Measurements from ENCODE around the gene ADCK1.

The ADCK1 gene, protein sequence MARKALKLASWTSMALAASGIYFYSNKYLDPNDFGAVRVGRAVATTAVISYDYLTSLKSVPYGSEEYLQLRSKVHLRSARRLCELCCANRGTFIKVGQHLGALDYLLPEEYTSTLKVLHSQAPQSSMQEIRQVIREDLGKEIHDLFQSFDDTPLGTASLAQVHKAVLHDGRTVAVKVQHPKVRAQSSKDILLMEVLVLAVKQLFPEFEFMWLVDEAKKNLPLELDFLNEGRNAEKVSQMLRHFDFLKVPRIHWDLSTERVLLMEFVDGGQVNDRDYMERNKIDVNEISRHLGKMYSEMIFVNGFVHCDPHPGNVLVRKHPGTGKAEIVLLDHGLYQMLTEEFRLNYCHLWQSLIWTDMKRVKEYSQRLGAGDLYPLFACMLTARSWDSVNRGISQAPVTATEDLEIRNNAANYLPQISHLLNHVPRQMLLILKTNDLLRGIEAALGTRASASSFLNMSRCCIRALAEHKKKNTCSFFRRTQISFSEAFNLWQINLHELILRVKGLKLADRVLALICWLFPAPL

DNA sequence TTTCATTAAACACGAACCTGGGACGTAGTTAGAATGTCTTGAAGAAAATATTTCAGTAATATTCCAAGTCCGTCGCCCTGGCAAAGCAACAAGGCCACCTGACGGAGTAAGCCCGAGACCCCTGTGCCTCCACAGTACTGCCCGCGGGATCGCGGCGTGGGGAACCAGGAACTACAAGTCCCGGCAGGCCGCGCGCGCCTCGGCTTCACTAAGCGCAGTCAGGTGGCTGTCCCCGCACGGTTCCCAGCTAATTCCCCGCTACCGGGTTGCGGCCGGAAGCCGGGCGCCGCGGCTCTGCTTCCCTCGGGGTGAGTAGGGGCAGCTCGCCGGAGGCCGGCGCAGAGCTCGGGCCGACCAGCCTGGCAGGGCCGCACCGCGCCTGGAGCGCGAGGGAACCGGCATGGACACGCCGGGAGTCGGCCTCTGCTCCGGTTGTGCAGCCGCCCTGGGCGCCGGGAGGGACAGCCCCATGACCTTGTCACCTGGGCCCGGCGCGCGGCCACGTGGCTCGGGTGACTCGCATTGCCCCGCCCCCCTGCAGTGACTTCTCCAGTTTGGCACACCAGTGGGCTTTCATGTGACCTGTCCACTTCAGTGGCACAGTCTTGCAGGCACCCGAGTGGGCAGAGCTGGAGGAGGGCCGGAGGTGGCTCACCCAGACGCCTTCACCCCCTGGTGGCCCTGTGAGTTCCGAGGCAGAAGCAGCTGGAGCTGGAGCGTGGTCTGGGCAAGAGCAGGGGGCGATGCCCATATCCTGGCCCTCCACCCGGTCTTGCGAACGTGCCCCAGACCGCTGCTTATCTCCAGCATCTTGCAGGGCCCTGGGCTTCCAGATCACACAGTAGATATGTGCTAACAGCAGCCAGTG lies at the start of gene ADCK1:
Gene ADCK1 (plus strand): TSS at position 247 of the 868 bp plus-strand sequence. CDS start 18,870 bp downstream, outside the sequence.
- peak; percentile 90 for TF ChIP-seq GATA3 (IDR thresholded peaks at IDR 0.05; ENCODE audit: low read depth, low read length)
- TF ChIP-seq GATA2 (IDR thresholded peaks at IDR 0.05; ENCODE audit: low read depth, low read length) = peak; percentile 99

DNA sequence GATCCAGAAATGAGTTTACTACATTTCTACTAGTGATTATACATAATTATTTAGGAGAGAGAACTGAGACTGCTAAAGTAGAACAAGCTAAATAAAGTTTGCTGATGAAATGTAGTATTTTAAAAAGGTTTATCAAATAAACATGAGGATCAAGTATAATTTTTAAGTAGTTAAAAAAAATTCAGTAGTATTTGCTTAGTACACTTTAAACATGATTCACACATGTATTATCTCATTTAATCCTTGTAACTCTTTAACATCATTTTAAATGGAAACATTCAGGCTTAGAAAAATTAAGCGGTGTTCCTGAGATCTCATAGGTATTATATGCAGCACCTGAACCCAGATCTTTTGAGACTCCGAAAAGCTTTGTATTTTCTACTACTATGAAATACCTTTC lies 47.6 kb upstream of the ADCK1 start:
- TF ChIP-seq GATA2 (IDR thresholded peaks at IDR 0.05; ENCODE audit: low read depth, low read length) = no peak

DNA sequence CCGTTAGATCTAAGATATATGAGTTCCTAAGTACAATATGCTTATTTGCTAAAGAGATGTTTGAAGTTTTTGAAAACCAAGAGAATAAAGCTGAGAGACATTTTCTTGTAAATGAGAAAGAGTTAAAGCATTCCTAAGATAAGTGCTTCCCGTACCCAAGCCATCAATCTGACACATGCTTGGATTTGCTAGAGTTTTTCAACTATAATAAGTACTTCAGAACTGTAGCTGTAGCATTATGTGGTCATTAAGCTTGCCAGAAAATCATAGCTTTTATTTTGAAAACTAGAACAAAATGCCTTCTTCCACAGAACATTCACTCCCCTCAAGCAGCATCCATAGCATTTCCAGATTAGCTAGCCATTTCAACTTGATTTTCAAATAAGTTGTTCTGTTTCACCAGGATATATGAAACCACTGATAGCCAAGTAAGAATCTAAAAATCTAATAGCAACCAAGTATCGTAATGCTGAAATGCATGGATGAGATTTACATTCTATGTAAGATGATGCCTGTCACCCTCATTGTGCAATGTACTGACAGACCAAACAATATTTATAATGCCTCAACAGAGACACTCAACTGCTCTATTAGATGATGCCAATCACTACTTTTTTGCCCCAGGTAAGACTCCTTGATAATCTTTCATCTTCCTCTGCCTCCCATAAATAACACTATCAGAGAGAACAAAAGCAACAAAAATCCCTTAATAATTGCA lies 47.0 kb upstream of the ADCK1 start:
- no peak for TF ChIP-seq GATA3 (IDR thresholded peaks at IDR 0.05; ENCODE audit: low read depth, low read length)
- no peak for TF ChIP-seq GATA2 (IDR thresholded peaks at IDR 0.05; ENCODE audit: low read depth, low read length)

DNA sequence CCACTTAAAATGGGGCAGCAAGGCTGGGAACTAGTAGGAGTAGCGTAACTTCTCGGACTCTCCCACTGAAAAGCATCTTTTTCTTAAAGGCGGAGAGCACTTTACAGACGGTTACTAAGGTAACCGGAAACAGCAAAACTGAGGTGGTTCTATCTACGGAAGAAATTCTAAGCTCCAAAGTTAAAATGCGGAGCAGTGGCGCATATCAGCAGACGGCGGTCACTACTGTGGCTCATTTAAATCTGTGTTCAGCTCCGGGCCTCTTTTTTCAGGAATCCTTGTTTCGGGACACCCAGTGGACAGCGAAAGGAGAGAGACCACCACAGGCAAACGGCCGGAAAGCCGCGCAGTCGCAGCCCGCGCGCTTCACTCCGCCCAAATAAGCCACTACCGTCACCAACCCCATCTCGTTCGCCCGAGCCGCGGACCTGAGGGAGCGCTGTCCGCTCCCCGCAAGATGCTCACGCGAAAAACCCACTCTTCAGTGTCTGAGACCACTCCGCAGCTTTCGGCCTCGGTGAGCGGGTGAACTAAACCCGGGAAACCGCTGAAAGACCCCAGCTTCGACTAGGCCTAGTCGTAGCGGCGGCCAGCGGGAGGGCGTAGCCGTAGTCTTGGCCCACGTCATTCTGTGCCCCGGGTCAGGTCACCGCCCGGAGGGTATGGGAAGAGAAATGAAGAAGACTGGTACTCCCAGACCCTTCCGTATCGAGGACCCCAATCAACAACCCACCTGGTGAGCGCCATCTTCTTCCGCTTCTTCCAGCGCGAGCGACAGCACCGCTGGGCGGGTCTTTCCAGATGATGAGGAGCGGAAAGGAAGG lies 39.3 kb upstream of the ADCK1 start, which contains the start of gene SNW1:
Gene SNW1 (minus strand): TSS at position 776 of the 824 bp plus-strand sequence. CDS start 29 bp downstream, at position 747.
- TF ChIP-seq GATA2 (IDR thresholded peaks at IDR 0.05; ENCODE audit: low read depth, low read length) = no peak; the same call in 1 of the 2 replicates
- no peak for TF ChIP-seq GATA3 (IDR thresholded peaks at IDR 0.05; ENCODE audit: low read depth, low read length)

DNA sequence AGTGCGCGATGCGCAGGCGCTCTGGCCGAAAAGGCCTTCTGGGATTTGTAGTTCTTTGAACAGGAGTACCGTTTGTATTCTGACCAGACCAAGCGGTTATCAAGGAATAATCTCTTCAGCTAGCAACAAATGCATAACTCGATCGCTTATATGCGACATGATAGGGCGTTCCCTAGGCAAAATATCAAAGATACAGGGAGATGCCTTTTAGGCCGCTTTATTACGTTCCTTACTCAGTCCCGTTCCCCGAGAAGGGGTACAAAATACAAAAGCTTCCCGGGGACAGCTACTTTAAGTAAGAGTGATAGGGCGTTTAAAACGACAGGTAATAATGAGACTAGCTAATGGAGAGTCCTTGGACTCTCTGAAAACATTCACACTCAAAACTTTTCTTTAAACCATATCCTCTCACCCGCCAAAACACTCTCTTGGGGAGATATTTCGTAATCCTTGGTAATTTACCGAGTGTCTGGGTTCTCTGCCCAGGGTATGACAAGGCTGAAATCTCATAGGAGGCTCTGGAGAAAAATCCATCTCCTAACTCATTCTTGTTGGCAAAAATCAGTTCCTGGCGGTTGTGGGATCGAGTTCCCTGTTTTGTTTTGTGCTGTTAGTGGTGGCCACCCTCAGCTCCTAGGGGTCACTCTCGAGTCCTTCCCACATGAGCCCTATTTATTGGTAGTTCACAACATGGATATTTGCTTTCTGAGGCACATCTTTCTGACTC lies 38.5 kb upstream of the ADCK1 start:
- peak; percentile 67; the same call in 1 of the 2 replicates for TF ChIP-seq GATA2 (IDR thresholded peaks at IDR 0.05; ENCODE audit: low read depth, low read length)
- TF ChIP-seq GATA3 (IDR thresholded peaks at IDR 0.05; ENCODE audit: low read depth, low read length) = no peak

DNA sequence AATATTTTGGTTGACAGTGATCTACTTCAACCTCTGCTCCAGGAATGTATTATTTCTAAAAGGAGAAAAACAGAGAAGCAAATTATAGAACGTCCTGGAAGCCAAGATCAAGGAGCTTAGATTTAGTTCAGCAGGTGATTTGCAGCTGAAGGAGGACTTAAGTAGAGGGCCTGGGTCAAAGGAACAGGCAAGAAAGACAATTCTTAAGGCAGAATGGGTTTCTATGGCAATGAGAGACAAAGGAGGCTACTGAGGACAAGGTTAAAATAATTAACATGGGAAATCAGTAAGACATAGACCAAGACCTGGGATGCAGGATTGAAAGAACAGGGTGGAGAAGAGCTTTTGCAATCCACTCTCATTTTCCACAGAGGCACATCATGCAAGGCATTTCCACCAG lies 36.6 kb upstream of the ADCK1 start:
- TF ChIP-seq GATA3 (IDR thresholded peaks at IDR 0.05; ENCODE audit: low read depth, low read length) (no peak), GATA2 (IDR thresholded peaks at IDR 0.05; ENCODE audit: low read depth, low read length) (no peak)

DNA sequence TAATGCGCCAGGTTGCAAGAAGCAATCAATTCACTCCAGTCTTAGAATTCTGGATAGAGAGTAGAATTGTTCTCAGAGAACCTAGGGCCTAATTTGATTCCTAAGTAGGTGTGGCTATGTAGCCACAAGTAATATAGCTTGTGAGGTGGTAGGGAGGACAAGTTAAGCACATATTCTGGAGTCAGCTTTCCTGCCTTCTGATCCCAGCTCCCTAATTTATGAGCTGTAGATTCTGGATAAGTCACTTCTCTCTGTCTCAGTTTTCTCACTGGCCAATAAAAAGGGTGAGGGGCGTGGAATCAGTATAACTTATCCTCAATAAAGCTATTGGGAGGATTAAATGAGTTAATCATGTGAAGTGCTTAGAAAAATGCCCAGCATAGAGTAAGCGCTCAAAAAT lies 35.9 kb upstream of the ADCK1 start:
- no peak for TF ChIP-seq GATA2 (IDR thresholded peaks at IDR 0.05; ENCODE audit: low read depth, low read length)
- TF ChIP-seq GATA3 (IDR thresholded peaks at IDR 0.05; ENCODE audit: low read depth, low read length) = no peak

DNA sequence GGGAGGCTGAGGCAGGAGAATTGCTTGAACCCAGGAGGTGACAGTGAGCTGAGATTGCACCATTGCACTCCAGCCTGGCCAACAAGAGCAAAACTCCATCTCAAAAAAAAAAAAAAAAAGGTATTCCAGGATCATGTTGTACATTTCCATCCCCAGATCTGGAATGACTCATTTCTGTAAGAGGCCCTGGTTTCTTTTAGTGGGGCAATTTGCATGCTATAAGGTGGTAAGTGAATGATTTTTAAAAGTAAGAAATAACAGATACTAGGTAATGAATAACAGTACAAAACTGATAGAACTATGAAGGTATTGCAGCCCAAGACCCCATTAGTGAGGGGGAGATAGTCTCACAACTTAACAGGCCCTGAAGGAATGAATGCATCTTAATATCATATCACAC lies 17.7 kb upstream of the ADCK1 start:
- TF ChIP-seq GATA2 (IDR thresholded peaks at IDR 0.05; ENCODE audit: low read depth, low read length) (no peak), GATA3 (IDR thresholded peaks at IDR 0.05; ENCODE audit: low read depth, low read length) (no peak)

DNA sequence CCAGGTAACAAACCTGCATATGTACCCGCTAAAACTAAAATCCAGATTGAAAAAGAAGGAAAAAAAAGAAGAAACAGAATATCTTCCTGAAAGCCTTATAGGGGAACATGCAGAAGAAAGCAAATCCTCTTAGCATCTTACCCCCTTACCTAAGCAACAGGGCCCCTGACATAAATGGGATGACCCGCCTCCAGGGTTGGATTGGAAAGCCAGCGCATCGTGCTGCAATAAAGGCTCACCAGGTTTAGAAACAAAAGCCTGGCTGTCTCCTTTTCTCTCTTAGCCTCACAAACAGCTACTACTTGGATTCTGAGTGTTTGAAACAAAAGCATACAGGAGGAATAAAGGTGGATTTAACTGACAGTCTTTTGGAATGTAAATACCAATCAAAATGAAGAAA lies 13.8 kb upstream of the ADCK1 start:
- no peak for TF ChIP-seq GATA3 (IDR thresholded peaks at IDR 0.05; ENCODE audit: low read depth, low read length)

DNA sequence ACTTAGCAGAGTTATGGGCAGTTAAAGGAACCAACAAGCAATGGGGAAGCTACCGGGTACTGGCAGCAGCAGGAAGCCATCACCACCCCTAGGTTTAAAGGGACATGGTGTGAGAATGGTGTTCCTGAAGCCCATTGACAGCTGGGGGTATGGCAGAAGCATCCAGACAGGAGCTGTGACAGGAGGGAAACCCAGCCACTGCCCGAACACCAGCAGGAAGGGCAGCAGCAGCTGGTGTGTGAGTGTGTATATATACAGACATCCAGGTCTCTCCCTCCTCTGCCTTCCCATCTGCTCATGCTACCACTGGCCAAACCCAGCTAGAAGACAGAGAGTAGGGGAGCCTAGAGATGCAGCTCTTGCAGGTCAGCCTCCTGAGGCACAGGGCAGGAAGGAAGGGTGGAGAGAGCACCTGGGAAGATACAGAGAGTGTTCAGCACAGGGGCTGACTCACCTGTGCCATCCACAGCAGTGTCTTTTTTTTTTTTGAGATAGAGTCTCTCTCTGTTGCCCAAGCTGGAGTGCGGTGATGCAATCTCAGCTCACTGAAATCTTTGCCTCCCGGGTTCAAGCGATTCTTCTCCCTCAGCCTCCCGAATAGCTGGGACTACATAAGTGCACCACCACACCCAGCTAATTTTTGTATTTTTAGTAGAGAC lies 9.2 kb upstream of the ADCK1 start:
- TF ChIP-seq GATA2 (IDR thresholded peaks at IDR 0.05; ENCODE audit: low read depth, low read length) = no peak

DNA sequence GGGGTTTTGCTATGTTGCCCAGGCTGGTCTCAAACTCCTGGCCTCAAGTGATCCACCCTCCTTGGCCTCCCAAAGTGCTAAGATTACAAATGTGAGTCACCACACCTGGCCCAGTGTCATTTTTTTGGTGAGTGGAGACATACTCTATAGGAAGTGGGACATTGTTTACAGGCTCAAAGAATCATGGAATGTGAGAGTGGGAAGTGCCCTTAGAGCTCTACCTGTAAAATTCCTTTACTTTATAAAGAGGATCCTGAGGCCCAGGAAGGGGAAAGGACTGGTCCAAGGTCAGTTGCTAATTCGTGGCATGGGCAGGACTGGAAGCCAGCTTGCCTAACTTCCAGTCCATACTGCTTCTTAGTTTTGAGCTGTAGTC lies 8.7 kb upstream of the ADCK1 start:
- TF ChIP-seq GATA2 (IDR thresholded peaks at IDR 0.05; ENCODE audit: low read depth, low read length) (no peak), GATA3 (IDR thresholded peaks at IDR 0.05; ENCODE audit: low read depth, low read length) (no peak)

DNA sequence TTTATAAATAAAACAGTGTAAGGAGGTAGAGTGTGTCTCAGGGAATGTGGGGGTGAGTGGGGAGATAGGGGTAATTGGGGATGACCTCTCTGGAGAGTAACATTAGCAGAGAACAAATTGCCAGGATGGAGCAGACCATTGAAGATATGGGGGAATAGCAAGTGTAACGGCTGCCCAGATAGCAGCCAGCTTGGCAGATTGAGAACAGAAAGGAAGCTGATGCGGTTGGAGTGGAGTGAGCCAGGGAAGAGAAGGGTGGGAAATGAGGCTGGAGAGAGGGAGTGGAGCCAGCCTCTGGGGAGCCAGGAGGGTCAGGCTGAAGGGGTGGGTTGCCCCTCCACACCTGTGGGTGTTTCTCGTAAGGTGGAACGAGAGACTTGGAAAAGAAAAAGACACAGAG lies 5.6 kb upstream of the ADCK1 start:
- TF ChIP-seq GATA2 (IDR thresholded peaks at IDR 0.05; ENCODE audit: low read depth, low read length) (no peak), GATA3 (IDR thresholded peaks at IDR 0.05; ENCODE audit: low read depth, low read length) (no peak)
